HEK293 (cell line): ENCODE data around the gene DIP2A.

Source experiments
- CTCF ChIA-PET: fragments of 350-600 bp; formaldehyde crosslinking; extraction: SDS; loops from one replicate; lab custom pipeline; 2021; ENCODE audit warnings: antibody characterized with exemption; lab: Yijun Ruan, JAX
- POLR2A ChIA-PET: fragments of 300-600 bp; formaldehyde crosslinking; extraction: SDS; loops from one replicate; lab custom pipeline; 2020; ENCODE audit warnings: antibody characterized with exemption, inconsistent platforms; lab: Yijun Ruan, JAX
- H3K27ac ChIP-seq: fragments of 200-500 bp; sonication (Bioruptor generic); 2 replicates; pipeline ENCODE4 v1.5.1; 2014; ENCODE audit warnings: low read depth, low read length, control low read depth, inconsistent platforms; ENCODE audit errors: extremely low read depth
- H3K36me3 ChIP-seq, 2 experiments: fragments of 200-500 bp in 1 of 2; sonication (Bioruptor generic) in 1 of 2; 1 replicate in 1 of 2; 2 replicates in 1 of 2; pipeline ENCODE4 v1.5.1; 2014 to 2017; ENCODE audit warnings: inconsistent platforms in 2 of 2, low read length in 2 of 2; ENCODE audit not compliant: control insufficient read depth in 2 of 2, insufficient read depth in 1 of 2
- H3K4me1 ChIP-seq: fragments of 200-500 bp; sonication (Bioruptor generic); 2 replicates; pipeline ENCODE4 v1.5.1; 2014; ENCODE audit warnings: mild to moderate bottlenecking, low read length, inconsistent platforms; ENCODE audit not compliant: control insufficient read depth, insufficient read depth
- H3K4me3 ChIP-seq: 2 replicates; pipeline ENCODE4 v1.5.1; 2011; ENCODE audit warnings: low read depth, mild to moderate bottlenecking, control low read depth, low read length, moderate library complexity
- H3K9me3 ChIP-seq: fragments of 200-500 bp; sonication (Bioruptor generic); 2 replicates; pipeline ENCODE4 v1.5.1; 2014; ENCODE audit warnings: low read depth, low read length, inconsistent platforms; ENCODE audit not compliant: control insufficient read depth, insufficient read depth
- AEBP2 ChIP-seq: fragments of 450-650 bp; formaldehyde crosslinking; IDR thresholded peaks from 2 replicates; pipeline ENCODE4 v1.5.1; 2016; ENCODE audit warnings: missing biosample characterization, missing genetic modification characterization, borderline replicate concordance
- BCL11A ChIP-seq: fragments of 450-650 bp; formaldehyde crosslinking; IDR thresholded peaks from 2 replicates; pipeline ENCODE4 v1.5.1; 2016; ENCODE audit warnings: low read depth, missing biosample characterization, missing genetic modification characterization
- BCL11B ChIP-seq: fragments of 450-650 bp; formaldehyde crosslinking; IDR thresholded peaks from 2 replicates; pipeline ENCODE4 v1.5.1; 2016; ENCODE audit warnings: low read depth, missing biosample characterization, missing genetic modification characterization
- BCL6B ChIP-seq: fragments of 450-650 bp; formaldehyde crosslinking; IDR thresholded peaks from 2 replicates; pipeline ENCODE4 v1.5.1; 2017; ENCODE audit warnings: missing biosample characterization, missing genetic modification characterization
- GLIS2 ChIP-seq: fragments of 450-650 bp; formaldehyde crosslinking; IDR thresholded peaks from 2 replicates; pipeline ENCODE4 v1.5.1; 2016; ENCODE audit warnings: missing biosample characterization, missing genetic modification characterization
- HOXD13 ChIP-seq: sonication (generic); formaldehyde crosslinking; IDR thresholded peaks from 2 replicates; pipeline ENCODE4 v1.8.0; 2022; ENCODE audit warnings: missing genetic modification reagents, borderline replicate concordance
- KLF1 ChIP-seq: fragments of 450-650 bp; formaldehyde crosslinking; IDR thresholded peaks from 2 replicates; pipeline ENCODE4 v1.5.1; 2016; ENCODE audit warnings: missing biosample characterization, missing genetic modification characterization
- PBX3 ChIP-seq: sonication (generic); formaldehyde crosslinking; IDR thresholded peaks from 2 replicates; pipeline ENCODE4 v1.8.1; 2022; ENCODE audit warnings: mild to moderate bottlenecking, moderate library complexity, missing genetic modification reagents
- SP7 ChIP-seq: fragments of 450-650 bp; formaldehyde crosslinking; IDR thresholded peaks from 2 replicates; pipeline ENCODE4 v1.5.1; 2016; ENCODE audit warnings: missing biosample characterization, missing genetic modification characterization
- ZBTB17 ChIP-seq: fragments of 450-650 bp; formaldehyde crosslinking; IDR thresholded peaks from 2 replicates; pipeline ENCODE4 v1.5.1; 2016; ENCODE audit warnings: missing biosample characterization, missing genetic modification characterization
- ZBTB48 ChIP-seq: fragments of 450-650 bp; formaldehyde crosslinking; IDR thresholded peaks from 2 replicates; pipeline ENCODE4 v1.5.1; 2016; ENCODE audit warnings: missing biosample characterization, missing genetic modification characterization
- ZBTB8A ChIP-seq: fragments of 450-650 bp; formaldehyde crosslinking; IDR thresholded peaks from 2 replicates; pipeline ENCODE4 v1.5.1; 2016; ENCODE audit warnings: missing biosample characterization, missing genetic modification characterization
- ZIC2 ChIP-seq: fragments of 450-650 bp; formaldehyde crosslinking; IDR thresholded peaks from 2 replicates; pipeline ENCODE4 v1.5.1; 2016; ENCODE audit warnings: missing biosample characterization, missing genetic modification characterization
- ZNF138 ChIP-seq: fragments of 450-650 bp; formaldehyde crosslinking; IDR thresholded peaks from 2 replicates; pipeline ENCODE4 v1.5.1; 2016; ENCODE audit warnings: missing biosample characterization, missing genetic modification characterization, borderline replicate concordance
- ZNF146 ChIP-seq: fragments of 450-650 bp; formaldehyde crosslinking; IDR thresholded peaks from 2 replicates; pipeline ENCODE4 v1.5.1; 2016; ENCODE audit warnings: missing biosample characterization, missing genetic modification characterization
- ZNF148 ChIP-seq: fragments of 450-650 bp; formaldehyde crosslinking; IDR thresholded peaks from 2 replicates; pipeline ENCODE4 v1.5.0; 2017; ENCODE audit warnings: missing biosample characterization, missing genetic modification characterization, borderline replicate concordance
- ZNF155 ChIP-seq: fragments of 450-650 bp; formaldehyde crosslinking; IDR thresholded peaks from 2 replicates; pipeline ENCODE4 v1.5.1; 2016; ENCODE audit warnings: missing biosample characterization, missing genetic modification characterization
- ZNF18 ChIP-seq: fragments of 450-650 bp; formaldehyde crosslinking; IDR thresholded peaks from 2 replicates; pipeline ENCODE4 v1.5.1; 2016; ENCODE audit warnings: missing biosample characterization, missing genetic modification characterization
- ZNF19 ChIP-seq: fragments of 450-650 bp; formaldehyde crosslinking; IDR thresholded peaks from 2 replicates; pipeline ENCODE4; 2016; ENCODE audit warnings: missing biosample characterization, missing genetic modification characterization, low read depth
- ZNF202 ChIP-seq: fragments of 450-650 bp; formaldehyde crosslinking; IDR thresholded peaks from 2 replicates; pipeline ENCODE4 v1.5.1; 2016; ENCODE audit warnings: missing biosample characterization, missing genetic modification characterization, borderline replicate concordance
- ZNF302 ChIP-seq: fragments of 450-650 bp; formaldehyde crosslinking; IDR thresholded peaks from 2 replicates; pipeline ENCODE4 v1.5.1; 2016; ENCODE audit warnings: missing biosample characterization, missing genetic modification characterization, low read depth
- ZNF426 ChIP-seq: fragments of 450-650 bp; formaldehyde crosslinking; IDR thresholded peaks from 2 replicates; pipeline ENCODE4 v1.5.1; 2017; ENCODE audit warnings: missing biosample characterization, missing genetic modification characterization, mild to moderate bottlenecking, inconsistent platforms, moderate library complexity
- ZNF529 ChIP-seq: fragments of 450-650 bp; formaldehyde crosslinking; IDR thresholded peaks from 2 replicates; pipeline ENCODE4 v1.5.1; 2017; ENCODE audit warnings: missing genetic modification characterization, missing biosample characterization; ENCODE audit not compliant: insufficient replicate concordance
- ZNF549 ChIP-seq: fragments of 450-650 bp; IDR thresholded peaks from 2 replicates; pipeline ENCODE4 v1.5.1; 2018; ENCODE audit warnings: missing biosample characterization, missing genetic modification characterization, mild to moderate bottlenecking, inconsistent platforms, moderate library complexity
- ZNF555 ChIP-seq: fragments of 450-650 bp; formaldehyde crosslinking; conservative IDR thresholded peaks from 2 replicates; pipeline ENCODE4 v1.5.1; 2017; ENCODE audit warnings: missing biosample characterization, mild to moderate bottlenecking, missing genetic modification characterization, inconsistent platforms
- ZNF701 ChIP-seq: fragments of 450-650 bp; formaldehyde crosslinking; IDR thresholded peaks from 2 replicates; pipeline ENCODE4 v1.5.1; 2016; ENCODE audit warnings: missing biosample characterization, missing genetic modification characterization
- ZNF830 ChIP-seq: fragments of 450-650 bp; IDR thresholded peaks from 2 replicates; pipeline ENCODE4 v1.5.0; 2018; ENCODE audit warnings: missing biosample characterization, missing genetic modification characterization, low read depth, mild to moderate bottlenecking, moderate library complexity
- ZSCAN16 ChIP-seq: fragments of 450-650 bp; formaldehyde crosslinking; IDR thresholded peaks from 2 replicates; pipeline ENCODE4 v1.5.1; 2016; ENCODE audit warnings: missing biosample characterization, missing genetic modification characterization
- ZSCAN30 ChIP-seq: fragments of 450-650 bp; IDR thresholded peaks from 2 replicates; pipeline ENCODE4 v1.5.1; 2018; ENCODE audit warnings: missing biosample characterization, mild to moderate bottlenecking, missing genetic modification characterization, moderate library complexity

The DIP2A gene

GRCh38 chr21:46409641-46410406 is 48.9 kb upstream of the DIP2A start:
- TF ChIP-seq ZIC2 (tag by site-specific recombination) (no peak), ZNF138 (no peak), ZNF19 (tag by site-specific recombination) (no peak), ZNF701 (no peak), AEBP2 (tag by site-specific recombination) (no peak), ZNF146 (tag by site-specific recombination) (no peak), BCL6B (tag by site-specific recombination) (no peak), ZNF18 (tag by site-specific recombination) (no peak), ZNF426 (tag by site-specific recombination) (no peak), PBX3 (CRISPR knock-in tag) (no peak), ZSCAN16 (tag by site-specific recombination) (no peak), ZBTB48 (tag by site-specific recombination) (no peak), ZNF202 (tag by site-specific recombination) (no peak), ZNF302 (tag by site-specific recombination) (no peak), ZSCAN30 (tag by site-specific recombination) (no peak), ZBTB8A (tag by site-specific recombination) (no peak), ZNF549 (tag by site-specific recombination) (no peak), ZNF529 (tag by site-specific recombination) (no peak), ZNF555 (no peak)
- TF ChIP-seq, all 188 proteins: peak for 0
- H3K27ac ChIP-seq: no peak overlapping the region
- H3K4me3 ChIP-seq: no peak overlapping the region
- no peaks in the 10 kb centered on the region for H3K9me3 ChIP-seq
- ChIA-PET CTCF (no interaction called here), POLR2A (no interaction called here)
- peaks cover 42 to 57% of the 10 kb centered on the region in 2 experiments for H3K36me3 ChIP-seq
- H3K4me1 ChIP-seq: no peaks in the 10 kb centered on the region

GRCh38 chr21:46410516-46410915 is 48.2 kb upstream of the DIP2A start:
- POLR2A ChIA-PET: no interaction called here
- Histone ChIP-seq H3K9me3 (no peaks in the 10 kb centered on the region), H3K27ac (no peak overlapping the region), H3K36me3 (peaks cover 36 to 53% of the 10 kb centered on the region in 2 experiments), H3K4me1 (no peaks in the 10 kb centered on the region), H3K4me3 (no peak overlapping the region)
- TF ChIP-seq ZBTB17 (tag by site-specific recombination) (no peak), ZNF155 (tag by site-specific recombination) (no peak), BCL11A (tag by site-specific recombination) (no peak), GLIS2 (tag by site-specific recombination) (no peak), ZNF830 (tag by site-specific recombination) (no peak), BCL11B (tag by site-specific recombination) (no peak), HOXD13 (CRISPR knock-in tag) (no peak), KLF1 (tag by site-specific recombination) (no peak), SP7 (tag by site-specific recombination) (no peak), ZNF148 (tag by site-specific recombination) (no peak)
- CTCF ChIA-PET: no interaction called here
